GM18505 (cell line): ENCODE measurements around the gene SLC32A1.

ENCODE experiments used
- ATAC-seq: cut with Tn5 transposase; IDR thresholded peaks from one replicate; pipeline ENCODE4 v1.9.1; 2021; ENCODE audit not compliant: unreplicated experiment
- POLR2A ChIP-seq: IDR thresholded peaks from 4 replicates; pipeline ENCODE4 v1.6.1; 2011; ENCODE audit warnings: borderline replicate concordance; ENCODE audit not compliant: insufficient read depth, insufficient read length; ENCODE audit errors: extremely low read depth

SLC32A1 gene

GRCh38 chr20:38723848-38724625 is at the start of gene SLC32A1:
Gene SLC32A1, plus strand, starts transcription at chr20:38724486. Its CDS starts 239 bp downstream, at chr20:38724725.
- ATAC-seq: no peak
- no peak for TF ChIP-seq POLR2A

GRCh38 chr20:38674765-38675133 is 49.5 kb upstream of the SLC32A1 start:
- no peak for TF ChIP-seq POLR2A
- no peak for ATAC-seq

GRCh38 chr20:38676576-38676975 is 47.7 kb upstream of the SLC32A1 start:
- TF ChIP-seq POLR2A: no peak
- ATAC-seq: no peak

GRCh38 chr20:38680500-38681306 is 43.6 kb upstream of the SLC32A1 start:
- no peak for ATAC-seq
- no peak for TF ChIP-seq POLR2A

- TF ChIP-seq POLR2A: no peak
- ATAC-seq: no peak
Observed at GRCh38 chr20:38685271-38685670, 39.0 kb upstream of the SLC32A1 start.

GRCh38 chr20:38685853-38686473 is 38.3 kb upstream of the SLC32A1 start:
- TF ChIP-seq POLR2A: no peak
- ATAC-seq: no peak

- no peak for ATAC-seq
- no peak for TF ChIP-seq POLR2A
Observed at GRCh38 chr20:38692436-38693411, 31.6 kb upstream of the SLC32A1 start.

- TF ChIP-seq POLR2A: no peak
- no peak for ATAC-seq
Observed at GRCh38 chr20:38697306-38697705, 27.0 kb upstream of the SLC32A1 start.

- no peak for TF ChIP-seq POLR2A
- no peak for ATAC-seq
Observed at GRCh38 chr20:38698541-38698940, 25.7 kb upstream of the SLC32A1 start.

GRCh38 chr20:38700141-38700540 is 24.1 kb upstream of the SLC32A1 start:
- no peak for ATAC-seq
- TF ChIP-seq POLR2A: no peak

GRCh38 chr20:38700926-38701325 is 23.4 kb upstream of the SLC32A1 start:
- ATAC-seq: no peak
- no peak for TF ChIP-seq POLR2A

GRCh38 chr20:38703526-38703925 is 20.8 kb upstream of the SLC32A1 start:
- no peak for TF ChIP-seq POLR2A
- ATAC-seq: no peak

- no peak for TF ChIP-seq POLR2A
- ATAC-seq: no peak
Observed at GRCh38 chr20:38704136-38704535, 20.1 kb upstream of the SLC32A1 start.

- TF ChIP-seq POLR2A: no peak
Observed at GRCh38 chr20:38706509-38706908, 17.8 kb upstream of the SLC32A1 start.

More at GRCh38 chr20:38706509-38706908, 17.8 kb upstream of the SLC32A1 start:
- ATAC-seq: no peak
